DMS153 treated with DMSO at 0.1 percent for 48 hours (cell line): ENCODE results near the gene SNPH.
"Not testable (repeated sequence)": the region's sequence is repeated elsewhere in the genome, so short reads cannot be mapped to it uniquely, and the experiment has no call there.

ENCODE experiments used
- DNase-seq: peaks from one replicate; lab custom pipeline; 2025; ENCODE audit not compliant: unreplicated experiment; lab: John Stamatoyannopoulos, UW

SNPH gene

DNA sequence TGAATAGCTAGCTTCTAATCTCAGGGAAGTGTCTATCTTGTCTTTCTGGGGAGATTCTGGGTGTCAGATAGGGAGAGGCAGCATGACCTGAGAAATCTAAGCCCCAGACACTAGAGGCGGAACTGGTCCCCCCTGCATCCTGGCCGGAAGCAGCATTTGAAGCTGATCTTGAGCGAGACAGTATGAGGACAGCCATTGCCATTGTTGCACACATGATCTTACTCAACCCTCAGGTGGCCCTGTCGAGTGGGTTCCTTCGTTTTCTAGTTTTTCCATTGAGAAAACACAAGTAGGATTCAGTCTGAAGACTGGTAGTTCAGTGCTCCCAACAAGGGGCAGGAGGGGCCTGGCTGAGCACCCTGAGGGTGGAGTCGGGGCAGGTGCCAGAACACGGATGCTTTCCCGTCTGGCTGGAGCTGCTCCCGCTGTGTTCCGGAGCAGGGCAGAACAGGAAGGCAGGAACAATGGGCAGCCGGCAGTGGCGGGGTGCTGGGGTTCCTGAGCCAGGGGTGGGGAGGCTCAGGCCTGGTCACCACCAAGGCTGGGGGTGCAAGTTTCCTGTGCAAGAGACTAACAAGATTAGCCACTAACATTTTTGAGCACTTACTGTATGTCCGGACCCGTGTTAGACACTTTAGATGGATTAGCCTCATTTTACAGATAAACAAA, 70.7 kb downstream of the SNPH start:
- DNase-seq, result no peak

DNA sequence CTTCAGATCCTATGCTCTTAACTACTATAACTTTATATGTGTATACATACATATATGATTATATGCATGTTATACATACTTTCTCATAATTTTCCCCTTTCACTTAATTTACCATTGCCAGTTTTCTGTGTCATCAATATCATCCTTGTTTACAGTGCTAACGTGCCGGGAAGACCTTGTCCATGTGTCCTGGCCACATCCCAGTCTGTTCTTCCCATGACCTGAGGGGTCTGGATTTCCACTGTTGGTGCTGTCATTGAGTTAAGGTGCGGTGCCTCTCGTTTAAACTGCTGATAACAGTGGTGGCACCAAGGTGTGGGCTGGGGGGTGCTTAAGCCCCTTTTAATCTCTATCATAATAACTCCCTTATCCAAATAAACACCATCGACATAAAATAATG, 71.3 kb downstream of the SNPH start:
- no peak for DNase-seq

DNA sequence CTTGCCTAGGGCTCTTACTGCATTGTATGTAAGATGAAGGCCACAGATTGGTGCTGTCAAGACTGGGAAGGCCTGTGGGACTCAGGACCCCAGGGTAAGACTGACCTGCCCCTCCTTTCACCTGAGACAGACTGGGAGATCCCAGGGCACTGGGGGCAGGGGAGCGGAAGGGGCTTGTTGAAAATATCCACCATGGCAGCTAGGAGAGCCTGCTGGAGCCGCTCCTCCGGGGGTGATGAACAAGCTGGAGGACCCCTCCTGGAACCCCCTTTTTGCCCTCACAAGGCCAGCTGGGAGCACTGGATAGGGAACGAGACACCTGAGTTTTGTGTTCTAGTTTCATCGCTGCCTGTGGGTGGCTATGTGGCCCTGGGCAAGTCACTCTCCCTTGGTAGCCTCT, 72.0 kb downstream of the SNPH start:
- DNase-seq, result no peak

DNA sequence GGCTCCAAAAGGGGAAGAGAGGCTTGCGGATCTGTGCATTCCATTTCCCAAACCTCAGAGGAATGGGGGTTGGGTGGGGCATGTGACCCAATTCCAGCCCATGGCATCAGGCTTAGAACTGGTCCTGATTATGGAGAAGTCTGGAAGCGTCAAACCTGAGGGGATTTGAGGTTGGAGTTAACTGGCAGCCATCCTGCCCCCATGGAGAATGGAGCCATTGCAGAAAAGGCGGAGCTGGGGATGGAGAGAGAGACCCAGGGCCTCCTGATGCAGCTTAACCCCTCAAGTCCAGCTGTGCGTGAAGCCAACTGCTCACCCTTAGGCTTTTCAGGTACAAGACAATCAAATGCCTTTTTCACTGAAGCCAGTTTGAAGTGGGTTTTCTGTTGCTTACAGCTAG, 72.7 kb downstream of the SNPH start:
- no peak for DNase-seq

DNA sequence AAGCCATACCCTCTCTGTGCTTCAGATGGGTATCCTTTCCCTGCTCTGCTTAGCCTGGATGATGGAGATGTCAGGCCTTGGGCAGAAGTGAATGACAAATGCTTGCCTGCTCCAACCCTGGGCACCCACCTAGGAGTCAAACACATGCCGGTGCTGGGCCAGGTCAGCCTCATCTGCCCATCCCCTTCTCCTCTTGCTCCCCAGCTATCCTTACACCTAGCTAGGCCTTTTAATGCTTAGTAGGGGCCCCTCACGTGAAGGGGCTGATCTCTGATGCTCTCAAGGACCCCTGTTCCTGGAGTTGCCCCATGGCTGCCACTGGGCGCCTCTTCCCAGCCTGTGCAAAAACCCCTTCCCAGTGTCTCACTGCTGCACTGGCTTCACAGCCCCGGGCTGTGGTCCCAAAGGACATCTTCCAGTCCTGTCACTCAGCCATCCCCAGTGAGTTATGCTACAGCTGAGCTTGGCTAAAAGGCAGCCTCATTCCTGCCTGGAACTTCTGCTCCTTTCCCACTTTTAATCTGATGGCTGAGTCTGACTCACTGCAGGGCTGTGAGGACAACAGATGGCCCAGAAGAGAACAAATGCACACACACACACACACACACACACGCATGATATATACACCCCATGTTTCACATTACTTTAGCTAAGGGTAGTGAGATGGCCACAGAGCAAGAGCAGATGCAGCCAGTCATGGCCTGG, 75.6 kb downstream of the SNPH start:
- DNase-seq, result no peak

DNA sequence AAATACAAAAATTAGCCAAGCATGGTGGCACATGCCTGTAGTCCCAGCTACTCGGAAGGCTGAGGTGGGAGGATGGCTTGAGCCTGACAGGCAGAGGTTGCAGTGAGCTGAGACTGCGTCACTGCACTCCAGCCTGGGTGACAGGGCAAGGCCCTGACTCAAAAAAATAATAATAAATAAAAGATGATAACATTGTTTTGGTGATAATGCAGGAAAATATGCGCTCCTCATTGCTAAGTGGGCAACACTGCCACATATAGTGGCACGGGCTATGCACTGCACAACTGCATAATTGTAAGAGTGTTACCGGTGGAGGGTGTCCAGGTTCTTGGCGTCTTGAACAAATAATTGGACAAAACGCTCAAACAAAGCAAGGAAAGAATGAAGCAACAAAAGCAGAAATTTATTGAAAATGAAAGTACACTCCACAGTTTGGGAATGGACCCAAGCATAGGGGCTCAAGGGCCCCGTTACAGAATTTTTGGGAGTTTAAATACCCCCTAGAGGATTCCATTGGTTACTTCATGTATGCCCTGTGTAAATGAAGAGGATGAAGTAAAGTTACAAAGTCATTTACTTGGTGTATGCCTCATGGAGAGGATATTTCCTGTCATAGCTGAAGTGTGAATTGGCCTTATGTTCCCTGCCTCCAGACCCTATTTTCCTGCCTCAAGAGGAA, 77.5 kb downstream of the SNPH start:
- not testable (repeated sequence) for DNase-seq

DNA sequence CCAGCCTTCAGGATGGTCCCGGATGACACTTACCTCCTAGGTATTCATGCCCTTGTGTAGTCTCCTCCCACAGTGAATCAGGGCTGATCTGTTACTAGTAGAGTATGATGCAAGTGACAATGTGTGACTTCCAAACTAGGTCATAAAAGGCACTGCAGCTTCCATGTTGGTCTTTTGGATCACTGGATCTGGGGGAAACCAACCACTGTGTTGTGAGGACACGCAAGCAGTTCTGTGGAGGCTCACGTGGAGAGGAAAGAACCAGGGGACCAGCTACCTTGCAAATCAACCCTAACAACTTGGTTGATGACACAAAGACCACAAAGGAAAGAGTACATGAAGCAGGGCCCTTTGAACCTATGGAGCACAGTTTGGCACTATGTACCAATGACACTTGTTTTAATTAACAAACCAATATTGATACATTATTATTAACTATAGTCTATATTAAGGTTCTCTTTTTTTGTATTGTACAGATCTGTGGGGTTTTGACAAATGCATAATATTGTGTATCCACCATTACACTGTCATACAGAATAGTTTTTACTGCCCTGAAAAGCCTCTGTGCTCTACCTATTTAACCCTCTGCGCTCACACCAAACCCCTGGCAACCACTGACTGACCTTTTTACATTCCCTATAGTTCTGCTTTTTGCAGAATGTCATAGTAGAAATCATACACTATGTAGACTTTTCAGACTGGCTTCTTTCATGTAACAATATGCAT, 79.1 kb downstream of the SNPH start:
- no peak for DNase-seq

DNA sequence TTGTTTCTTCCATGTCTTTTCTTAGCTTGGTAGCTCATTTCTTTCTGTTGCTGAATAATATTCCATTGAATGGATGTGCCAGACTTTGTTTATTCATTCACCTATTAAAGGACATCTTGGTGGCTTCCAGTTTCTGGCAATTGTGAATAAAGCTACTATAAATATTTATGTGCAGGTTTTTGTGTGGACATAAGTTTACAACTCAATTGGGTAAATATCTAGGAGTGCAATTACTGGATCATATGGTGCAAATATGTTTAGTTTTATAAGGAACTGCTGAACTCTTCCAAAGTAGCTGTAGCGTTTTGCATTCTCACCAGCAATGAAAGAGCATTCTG, 79.6 kb downstream of the SNPH start:
- DNase-seq, result no peak

DNA sequence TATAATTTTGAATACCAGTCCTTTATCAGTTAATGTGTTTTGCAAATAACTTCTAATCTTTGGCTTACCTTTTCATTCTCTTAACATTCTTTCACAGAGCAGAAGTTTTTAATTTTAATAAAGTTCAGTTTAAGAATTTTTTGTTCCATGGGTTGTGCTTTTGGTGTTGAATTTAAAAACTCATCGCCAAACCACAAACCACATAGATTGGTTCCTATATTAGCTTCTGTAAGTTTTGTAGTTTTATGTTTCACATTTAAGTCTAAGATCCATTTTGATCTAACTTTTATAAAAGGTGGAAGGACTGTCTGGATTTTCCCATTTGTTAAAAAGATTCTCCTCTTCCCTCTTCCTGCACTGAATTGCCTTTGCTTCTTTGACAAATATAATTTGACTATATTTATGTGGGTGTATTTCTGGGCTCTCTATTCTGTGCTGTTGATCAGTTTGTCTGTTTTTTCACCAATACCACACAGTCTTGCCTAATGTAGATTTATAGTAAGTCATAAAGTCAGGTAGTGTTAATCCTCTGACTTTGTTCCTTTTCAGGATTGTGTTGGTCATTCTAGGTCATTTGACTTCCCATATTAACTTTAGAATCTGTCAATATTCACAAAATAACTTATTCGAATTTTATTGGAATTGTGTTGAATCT, 80.3 kb downstream of the SNPH start:
- DNase-seq, result no peak

DNA sequence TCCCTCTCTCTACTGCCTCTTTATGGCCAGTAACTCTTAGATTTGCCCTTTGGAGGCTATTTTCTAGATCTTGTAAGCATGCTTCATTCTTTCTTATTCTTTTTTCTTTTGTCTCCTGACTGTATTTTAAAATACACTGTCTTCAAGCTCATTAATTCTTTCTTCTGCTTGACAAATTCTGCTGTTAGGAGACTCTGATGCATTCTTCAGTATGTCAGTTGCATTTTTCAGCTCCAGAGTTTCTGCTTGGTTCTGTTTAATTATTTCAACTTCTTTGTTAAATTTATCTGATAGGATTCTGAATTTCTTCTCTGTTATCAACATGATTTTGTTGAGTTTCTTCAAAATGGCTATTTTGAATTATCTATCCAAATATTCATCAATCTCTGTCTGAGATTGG, 87.9 kb downstream of the SNPH start:
- DNase-seq, result no peak

DNA sequence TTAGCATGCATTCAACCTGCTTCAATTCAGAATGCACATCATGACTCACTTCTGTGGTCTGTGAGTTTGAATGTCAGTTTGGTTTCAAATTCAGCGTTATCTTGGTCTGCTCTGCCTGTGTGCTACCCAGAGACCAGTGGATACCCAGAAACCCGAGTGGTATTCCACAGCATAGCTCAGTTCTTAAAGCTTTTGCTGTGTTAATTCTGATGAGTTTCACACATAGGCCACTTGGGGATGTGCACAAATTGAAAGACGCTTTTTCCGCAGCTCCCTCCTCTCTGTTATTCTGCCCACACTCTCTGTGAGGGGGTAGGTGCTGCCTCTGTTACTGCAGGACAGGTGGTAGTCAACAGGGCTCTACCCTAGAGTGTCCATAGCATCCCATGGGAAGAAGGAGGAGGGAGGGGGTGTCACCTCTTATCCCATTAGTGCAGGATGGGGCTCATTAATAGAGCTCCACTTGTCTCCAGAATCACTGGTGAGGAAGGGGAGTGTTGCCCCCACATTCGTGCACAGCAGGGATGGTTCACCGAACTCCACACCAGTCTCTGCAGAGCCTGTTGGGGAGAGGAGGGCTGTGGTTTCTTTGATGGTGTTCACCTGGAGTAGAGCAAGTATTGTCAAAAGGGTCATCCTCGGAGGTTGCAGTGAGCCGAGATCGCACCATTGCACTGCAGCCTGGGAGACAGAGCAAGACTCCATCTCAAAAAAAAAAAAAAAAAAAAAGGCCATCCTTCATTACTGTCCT, 92.0 kb downstream of the SNPH start:
- no peak for DNase-seq
